GM12873 (cell line): Measurements from ENCODE around the gene GPR27.

ENCODE experiments used
- TF ChIP-seq, protein P1 (sequence below): IDR thresholded peaks from 2 replicates; pipeline ENCODE4 v1.5.1; 2012; ENCODE audit warnings: low read depth, mild to moderate bottlenecking, moderate library complexity, low read length, control low read depth; ENCODE audit not compliant: insufficient read depth; ENCODE audit errors: missing control alignments

Gene GPR27

DNA sequence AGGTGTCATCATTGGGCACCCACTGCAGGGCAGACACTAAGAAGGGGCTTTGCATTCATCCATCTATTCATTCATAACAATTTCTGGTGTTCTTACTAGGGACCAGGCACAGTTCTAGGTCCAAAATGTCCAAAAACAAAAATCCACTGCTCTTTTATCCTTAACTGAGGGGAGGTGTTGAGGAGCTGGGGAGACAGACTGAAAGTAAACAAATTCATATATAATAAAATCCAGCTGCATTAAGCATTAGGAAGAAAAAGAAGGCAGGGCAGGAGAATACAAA is 29.5 kb upstream of the GPR27 start:
- TF ChIP-seq, protein P1, sequence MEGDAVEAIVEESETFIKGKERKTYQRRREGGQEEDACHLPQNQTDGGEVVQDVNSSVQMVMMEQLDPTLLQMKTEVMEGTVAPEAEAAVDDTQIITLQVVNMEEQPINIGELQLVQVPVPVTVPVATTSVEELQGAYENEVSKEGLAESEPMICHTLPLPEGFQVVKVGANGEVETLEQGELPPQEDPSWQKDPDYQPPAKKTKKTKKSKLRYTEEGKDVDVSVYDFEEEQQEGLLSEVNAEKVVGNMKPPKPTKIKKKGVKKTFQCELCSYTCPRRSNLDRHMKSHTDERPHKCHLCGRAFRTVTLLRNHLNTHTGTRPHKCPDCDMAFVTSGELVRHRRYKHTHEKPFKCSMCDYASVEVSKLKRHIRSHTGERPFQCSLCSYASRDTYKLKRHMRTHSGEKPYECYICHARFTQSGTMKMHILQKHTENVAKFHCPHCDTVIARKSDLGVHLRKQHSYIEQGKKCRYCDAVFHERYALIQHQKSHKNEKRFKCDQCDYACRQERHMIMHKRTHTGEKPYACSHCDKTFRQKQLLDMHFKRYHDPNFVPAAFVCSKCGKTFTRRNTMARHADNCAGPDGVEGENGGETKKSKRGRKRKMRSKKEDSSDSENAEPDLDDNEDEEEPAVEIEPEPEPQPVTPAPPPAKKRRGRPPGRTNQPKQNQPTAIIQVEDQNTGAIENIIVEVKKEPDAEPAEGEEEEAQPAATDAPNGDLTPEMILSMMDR: no peak

DNA sequence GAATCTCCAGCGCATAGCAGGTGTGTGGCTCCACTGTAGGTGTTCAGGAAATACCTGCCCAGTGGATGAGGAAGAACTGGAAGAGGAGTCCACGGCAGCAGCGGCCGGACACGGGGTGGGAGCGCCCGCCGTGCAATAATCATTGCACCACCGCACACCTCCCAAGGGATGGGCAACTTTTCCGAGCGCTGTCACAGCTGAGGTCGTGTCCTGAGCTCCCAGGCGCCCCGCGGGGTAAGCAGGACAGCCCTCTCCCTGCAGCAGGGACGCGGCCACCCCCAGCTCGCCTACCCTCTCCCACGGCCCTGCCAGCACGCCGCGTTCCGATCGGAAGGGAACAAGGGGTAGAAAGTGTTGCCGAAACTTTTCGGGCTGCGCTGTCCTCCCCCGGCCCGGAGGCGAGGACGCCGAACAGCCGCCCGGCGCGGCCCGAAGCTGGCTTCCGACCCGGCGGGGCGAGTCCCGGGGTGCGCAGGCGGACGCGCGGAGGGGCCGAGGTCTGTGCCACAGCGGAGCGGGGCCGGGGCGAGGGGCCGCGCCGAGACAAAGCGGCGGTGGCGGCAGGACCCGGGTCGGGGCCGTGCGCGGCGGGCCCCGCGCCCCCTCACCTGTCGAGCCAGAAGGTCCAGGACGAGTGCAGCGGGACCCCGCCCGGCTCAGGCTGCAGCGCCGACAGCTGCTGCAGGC is 28.9 kb upstream of the GPR27 start:
- TF ChIP-seq, protein P1: no peak

- TF ChIP-seq, protein P1: no peak
Observed at GRCh38 chr3:71725271-71725991, 28.2 kb upstream of the GPR27 start, which contains the start of gene EIF4E3. Gene EIF4E3, minus strand, starts transcription at chr3:71725402. Its CDS starts 35 bp downstream, at chr3:71725367.

- TF ChIP-seq, protein P1: no peak
Observed at GRCh38 chr3:71726146-71726545, 27.5 kb upstream of the GPR27 start.

GRCh38 chr3:71728632-71729342 is 24.9 kb upstream of the GPR27 start:
- TF ChIP-seq, protein P1: peak; percentile 15

DNA sequence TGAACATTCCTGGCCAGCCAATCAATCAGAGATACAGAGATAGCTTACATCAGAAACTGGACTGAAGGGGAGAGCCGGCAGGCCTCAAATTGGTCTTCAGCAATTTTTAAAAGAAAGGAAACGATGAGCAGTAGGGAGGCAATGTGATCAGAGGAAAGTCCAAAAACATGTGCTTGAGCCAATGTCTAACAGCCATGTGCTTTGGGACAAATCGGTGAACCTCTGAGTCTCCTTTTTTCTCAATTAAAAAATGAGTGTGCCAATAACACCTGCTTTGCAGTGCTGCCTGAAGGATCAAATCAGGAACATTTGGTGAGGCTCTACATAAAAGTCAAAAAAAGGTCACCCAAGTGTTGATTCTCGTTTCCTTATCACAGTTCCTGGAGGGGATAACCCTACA is 21.0 kb upstream of the GPR27 start:
- TF ChIP-seq, protein P1: no peak

GRCh38 chr3:71733319-71733718 is 20.3 kb upstream of the GPR27 start:
- TF ChIP-seq, protein P1: no peak
